RWPE2 (cell line): ENCODE measurements around the gene ABCC4.

Experiments used
- ATAC-seq: fragments of 200-7000 bp; cut with Tn5 transposase; 3 replicates; pipeline ENCODE4 v1.9.1; 2021; ENCODE audit warnings: low read depth
- DNase-seq: peaks from one replicate; pipeline ENCODE4 v3.0.0-alpha.2; 2020; ENCODE audit warnings: low spot score
- H3K27ac ChIP-seq: fragments of 450-650 bp; 2 replicates; pipeline ENCODE4 v1.5.1; 2017; ENCODE audit warnings: mild to moderate bottlenecking; ENCODE audit not compliant: poor library complexity, severe bottlenecking
- H3K27me3 ChIP-seq: fragments of 250-450 bp; sonication (Bioruptor Pico); 2 replicates; pipeline ENCODE4 v1.5.1; 2021; ENCODE audit warnings: mild to moderate bottlenecking, moderate library complexity; ENCODE audit not compliant: insufficient read depth, poor library complexity, severe bottlenecking
- H3K36me3 ChIP-seq: fragments of 250-450 bp; sonication (Bioruptor Pico); 2 replicates; pipeline ENCODE4 v1.5.1; 2020; ENCODE audit warnings: low read depth, mild to moderate bottlenecking, moderate library complexity
- H3K4me1 ChIP-seq: fragments of 250-450 bp; sonication (Bioruptor Pico); 2 replicates; pipeline ENCODE4 v1.5.1; 2021; ENCODE audit warnings: mild to moderate bottlenecking, moderate library complexity; ENCODE audit not compliant: insufficient read depth, poor library complexity, severe bottlenecking
- H3K4me3 ChIP-seq: fragments of 250-450 bp; sonication (Bioruptor Pico); 2 replicates; pipeline ENCODE4 v1.5.1; 2021; ENCODE audit warnings: mild to moderate bottlenecking, moderate library complexity; ENCODE audit not compliant: severe bottlenecking
- H3K9me3 ChIP-seq: fragments of 250-450 bp; sonication (Bioruptor Pico); 2 replicates; pipeline ENCODE4 v1.5.1; 2021; ENCODE audit warnings: mild to moderate bottlenecking, moderate library complexity; ENCODE audit not compliant: severe bottlenecking
- TF ChIP-seq, protein P1 (sequence below): fragments of 450-650 bp; IDR thresholded peaks from one replicate; pipeline ENCODE4 v1.5.1; 2017; ENCODE audit warnings: mild to moderate bottlenecking, moderate library complexity; ENCODE audit not compliant: poor library complexity, severe bottlenecking

Gene ABCC4

DNA sequence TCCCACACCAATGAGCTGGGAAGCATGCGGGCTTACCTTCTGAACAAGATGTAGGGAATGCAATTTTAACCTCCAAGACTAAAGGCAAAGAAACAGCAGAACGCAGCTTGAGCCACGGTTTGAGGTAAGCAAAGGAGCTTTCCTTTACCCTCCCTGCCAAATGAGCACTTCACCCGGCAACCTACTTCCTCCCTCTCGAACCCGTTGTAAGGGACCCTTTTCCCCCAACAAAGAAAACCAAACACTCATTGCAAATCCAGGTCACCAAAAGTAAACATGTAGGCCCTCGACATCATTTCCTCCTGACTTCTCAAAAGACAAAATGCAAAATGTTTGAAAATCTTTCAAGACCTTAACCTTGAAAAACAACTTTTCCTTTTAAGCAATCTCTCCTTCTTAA is 65.3 kb downstream of the ABCC4 start:
- H3K27me3 ChIP-seq = no peaks in the 10 kb centered on the region
- no peaks in the 10 kb centered on the region for H3K9me3 ChIP-seq
- DNase-seq (no peak), ATAC-seq (no peak)
- H3K27ac ChIP-seq = no peak overlapping the region
- H3K4me3 ChIP-seq = no peak overlapping the region
- TF ChIP-seq, protein P1, sequence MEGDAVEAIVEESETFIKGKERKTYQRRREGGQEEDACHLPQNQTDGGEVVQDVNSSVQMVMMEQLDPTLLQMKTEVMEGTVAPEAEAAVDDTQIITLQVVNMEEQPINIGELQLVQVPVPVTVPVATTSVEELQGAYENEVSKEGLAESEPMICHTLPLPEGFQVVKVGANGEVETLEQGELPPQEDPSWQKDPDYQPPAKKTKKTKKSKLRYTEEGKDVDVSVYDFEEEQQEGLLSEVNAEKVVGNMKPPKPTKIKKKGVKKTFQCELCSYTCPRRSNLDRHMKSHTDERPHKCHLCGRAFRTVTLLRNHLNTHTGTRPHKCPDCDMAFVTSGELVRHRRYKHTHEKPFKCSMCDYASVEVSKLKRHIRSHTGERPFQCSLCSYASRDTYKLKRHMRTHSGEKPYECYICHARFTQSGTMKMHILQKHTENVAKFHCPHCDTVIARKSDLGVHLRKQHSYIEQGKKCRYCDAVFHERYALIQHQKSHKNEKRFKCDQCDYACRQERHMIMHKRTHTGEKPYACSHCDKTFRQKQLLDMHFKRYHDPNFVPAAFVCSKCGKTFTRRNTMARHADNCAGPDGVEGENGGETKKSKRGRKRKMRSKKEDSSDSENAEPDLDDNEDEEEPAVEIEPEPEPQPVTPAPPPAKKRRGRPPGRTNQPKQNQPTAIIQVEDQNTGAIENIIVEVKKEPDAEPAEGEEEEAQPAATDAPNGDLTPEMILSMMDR = no peak
- H3K4me1 ChIP-seq = no peaks in the 10 kb centered on the region
- H3K36me3 ChIP-seq = no peaks in the 10 kb centered on the region

DNA sequence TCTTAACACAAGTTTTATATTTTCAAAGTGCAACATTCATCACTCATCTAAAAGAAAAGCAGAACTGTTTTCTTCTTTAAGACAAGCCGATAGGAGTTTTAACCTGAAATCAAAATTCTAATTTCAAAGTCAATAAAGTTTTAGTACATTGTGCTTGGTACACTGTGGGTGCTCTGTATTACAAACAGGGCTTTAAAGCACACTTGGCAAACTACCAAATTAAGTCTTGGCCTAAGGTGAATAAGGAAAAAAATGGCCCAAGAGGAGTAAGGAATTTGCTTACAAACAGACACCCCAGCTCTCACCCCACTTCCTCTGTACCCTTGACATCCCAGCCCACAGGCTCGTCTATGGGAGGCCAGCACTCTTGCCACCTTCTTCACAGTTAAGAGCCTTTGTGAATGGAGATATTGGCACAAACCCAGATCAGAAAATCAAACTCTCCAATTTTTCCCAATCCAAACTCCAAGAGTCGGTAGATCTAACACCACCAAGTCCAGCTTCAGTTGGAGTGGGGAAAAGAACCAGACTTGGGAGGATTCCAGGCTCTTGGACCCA is 66.0 kb downstream of the ABCC4 start:
- H3K4me3 ChIP-seq = no peak overlapping the region
- TF ChIP-seq, protein P1 = no peak
- no peaks in the 10 kb centered on the region for H3K36me3 ChIP-seq
- ATAC-seq = no peak
- no peaks in the 10 kb centered on the region for H3K9me3 ChIP-seq
- no peaks in the 10 kb centered on the region for H3K27me3 ChIP-seq
- H3K27ac ChIP-seq = no peak overlapping the region
- H3K4me1 ChIP-seq = no peaks in the 10 kb centered on the region
- no peak for DNase-seq

GRCh38 chr13:95234242-95234641 is 67.0 kb downstream of the ABCC4 start:
- no peak overlapping the region for H3K27ac ChIP-seq
- ATAC-seq = no peak
- no peaks in the 10 kb centered on the region for H3K4me1 ChIP-seq
- no peak overlapping the region for H3K4me3 ChIP-seq
- TF ChIP-seq, protein P1 = no peak
- H3K27me3 ChIP-seq = no peaks in the 10 kb centered on the region
- no peaks in the 10 kb centered on the region for H3K36me3 ChIP-seq
- no peak for DNase-seq
- H3K9me3 ChIP-seq = no peaks in the 10 kb centered on the region

- Histone ChIP-seq H3K27ac (no peak overlapping the region), H3K4me3 (no peak overlapping the region), H3K4me1 (no peaks in the 10 kb centered on the region), H3K27me3 (no peaks in the 10 kb centered on the region), H3K9me3 (no peaks in the 10 kb centered on the region), H3K36me3 (no peaks in the 10 kb centered on the region)
- DNase-seq = no peak
- TF ChIP-seq, protein P1 = no peak
- no peak for ATAC-seq
These were observed 68.1 kb downstream of the ABCC4 start for GRCh38 chr13:95233026-95233635.

DNA sequence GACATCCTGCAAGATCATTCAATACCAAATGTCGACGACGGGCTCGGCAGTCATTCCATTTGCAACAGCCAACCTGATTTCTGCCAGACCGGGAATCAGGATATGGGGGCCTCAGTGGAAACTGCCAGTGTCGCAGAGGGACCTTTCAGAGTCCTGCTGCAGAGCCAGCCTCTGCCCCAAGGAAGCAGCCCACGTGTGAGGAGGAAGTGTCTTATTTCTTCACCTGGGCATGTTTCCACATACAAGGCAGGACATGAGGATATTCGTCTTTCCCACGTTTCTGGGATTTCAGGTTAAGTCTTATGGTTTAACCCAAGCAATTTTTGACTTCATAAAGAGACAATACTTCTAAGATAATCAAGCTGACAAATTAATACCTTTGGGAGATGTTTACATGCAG is 69.9 kb downstream of the ABCC4 start:
- TF ChIP-seq, protein P1 = no peak
- no peaks in the 10 kb centered on the region for H3K36me3 ChIP-seq
- DNase-seq (no peak), ATAC-seq (no peak)
- H3K27ac ChIP-seq = no peak overlapping the region
- no peaks in the 10 kb centered on the region for H3K9me3 ChIP-seq
- no peaks in the 10 kb centered on the region for H3K4me1 ChIP-seq
- no peaks in the 10 kb centered on the region for H3K27me3 ChIP-seq
- no peak overlapping the region for H3K4me3 ChIP-seq
